RKO (cell line): ENCODE data around the gene SH3RF3.
A peak's percentile ranks its signal among the peaks of the same experiment; 100 is the strongest.

Experiments
- DNase-seq: peaks from one replicate; pipeline ENCODE4 v3.0.0-alpha.2; 2016; ENCODE audit warnings: low spot score

SH3RF3 gene

GRCh38 chr2:109340381-109340780, 211.4 kb downstream of the SH3RF3 start:
- no peak for DNase-seq

- DNase-seq, result no peak
Observed at GRCh38 chr2:109341355-109342255, 212.6 kb downstream of the SH3RF3 start.

GRCh38 chr2:109342256-109342850, 213.3 kb downstream of the SH3RF3 start:
- no peak for DNase-seq

GRCh38 chr2:109342930-109343329, 213.9 kb downstream of the SH3RF3 start:
- DNase-seq, result no peak

GRCh38 chr2:109343460-109343859, 214.5 kb downstream of the SH3RF3 start:
- DNase-seq, result no peak

GRCh38 chr2:109344270-109344805, 215.3 kb downstream of the SH3RF3 start:
- no peak for DNase-seq

- DNase-seq, result no peak
Observed at GRCh38 chr2:109345091-109345490, 216.1 kb downstream of the SH3RF3 start.

- DNase-seq, result no peak
Observed at GRCh38 chr2:109345653-109346480, 216.9 kb downstream of the SH3RF3 start.

GRCh38 chr2:109346601-109347228, 217.7 kb downstream of the SH3RF3 start:
- no peak for DNase-seq

- DNase-seq, result no peak
Observed at GRCh38 chr2:109347626-109348025, 218.6 kb downstream of the SH3RF3 start.

- DNase-seq, result no peak
Observed at GRCh38 chr2:109348190-109348589, 219.2 kb downstream of the SH3RF3 start.

- no peak for DNase-seq
Observed at GRCh38 chr2:109348671-109349502, 219.9 kb downstream of the SH3RF3 start.

GRCh38 chr2:109349503-109350465, 220.8 kb downstream of the SH3RF3 start:
- no peak for DNase-seq

- DNase-seq, result no peak
Observed at GRCh38 chr2:109350526-109350925, 221.5 kb downstream of the SH3RF3 start.

GRCh38 chr2:109351164-109351756, 222.3 kb downstream of the SH3RF3 start:
- peak; percentile 57 for DNase-seq

GRCh38 chr2:109352056-109352897, 223.3 kb downstream of the SH3RF3 start:
- DNase-seq, result no peak

GRCh38 chr2:109352898-109353689, 224.1 kb downstream of the SH3RF3 start:
- DNase-seq, result no peak
